ENCODE results near the gene MIA2.
"Not testable (repeated sequence)": the region's sequence is repeated elsewhere in the genome, so short reads cannot be mapped to it uniquely, and the experiment has no call there.

MIA2 gene

DNA sequence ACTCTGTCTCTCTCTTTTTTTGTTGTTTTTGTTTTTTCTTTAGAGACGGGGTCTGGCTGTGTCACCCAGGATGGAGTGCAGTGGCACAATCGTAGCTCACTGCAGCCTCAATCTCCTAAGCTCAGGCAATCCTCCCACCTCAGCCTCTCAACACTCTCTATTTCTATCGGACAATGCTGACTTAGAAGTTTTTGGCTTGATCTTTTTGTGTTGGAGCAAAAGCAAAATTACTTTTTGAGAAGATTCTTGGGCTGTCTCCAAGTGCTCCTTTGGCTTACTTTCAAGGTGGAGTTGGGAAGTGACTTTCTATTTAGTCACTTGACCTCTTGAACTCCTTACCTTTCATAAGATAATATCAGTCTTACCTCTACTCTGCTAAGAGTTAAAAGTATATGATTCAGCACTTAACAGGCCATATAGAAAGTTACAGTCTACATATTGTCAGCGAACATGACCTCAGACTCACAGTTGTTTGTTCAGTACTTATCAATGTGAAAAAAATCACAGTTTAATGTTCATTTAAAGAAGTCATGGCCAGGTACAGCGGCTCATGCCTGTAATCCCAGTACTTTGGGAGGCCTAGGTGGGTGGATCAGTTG, 15.4 kb upstream of the MIA2 start:
- TF ChIP-seq, protein P1, sequence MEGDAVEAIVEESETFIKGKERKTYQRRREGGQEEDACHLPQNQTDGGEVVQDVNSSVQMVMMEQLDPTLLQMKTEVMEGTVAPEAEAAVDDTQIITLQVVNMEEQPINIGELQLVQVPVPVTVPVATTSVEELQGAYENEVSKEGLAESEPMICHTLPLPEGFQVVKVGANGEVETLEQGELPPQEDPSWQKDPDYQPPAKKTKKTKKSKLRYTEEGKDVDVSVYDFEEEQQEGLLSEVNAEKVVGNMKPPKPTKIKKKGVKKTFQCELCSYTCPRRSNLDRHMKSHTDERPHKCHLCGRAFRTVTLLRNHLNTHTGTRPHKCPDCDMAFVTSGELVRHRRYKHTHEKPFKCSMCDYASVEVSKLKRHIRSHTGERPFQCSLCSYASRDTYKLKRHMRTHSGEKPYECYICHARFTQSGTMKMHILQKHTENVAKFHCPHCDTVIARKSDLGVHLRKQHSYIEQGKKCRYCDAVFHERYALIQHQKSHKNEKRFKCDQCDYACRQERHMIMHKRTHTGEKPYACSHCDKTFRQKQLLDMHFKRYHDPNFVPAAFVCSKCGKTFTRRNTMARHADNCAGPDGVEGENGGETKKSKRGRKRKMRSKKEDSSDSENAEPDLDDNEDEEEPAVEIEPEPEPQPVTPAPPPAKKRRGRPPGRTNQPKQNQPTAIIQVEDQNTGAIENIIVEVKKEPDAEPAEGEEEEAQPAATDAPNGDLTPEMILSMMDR (IDR thresholded peaks at IDR 0.05; ENCODE audit: insufficient read depth, low read length) = no peak
- TF ChIP-seq SPI1 (IDR thresholded peaks at IDR 0.05; ENCODE audit: borderline replicate concordance, low read depth) (no peak), POLR2AphosphoS5 (IDR thresholded peaks at IDR 0.05; ENCODE audit: low read depth) (no peak), GABPA (IDR thresholded peaks at IDR 0.05; ENCODE audit: low read depth) (no peak)
- TF ChIP-seq, protein P2, sequence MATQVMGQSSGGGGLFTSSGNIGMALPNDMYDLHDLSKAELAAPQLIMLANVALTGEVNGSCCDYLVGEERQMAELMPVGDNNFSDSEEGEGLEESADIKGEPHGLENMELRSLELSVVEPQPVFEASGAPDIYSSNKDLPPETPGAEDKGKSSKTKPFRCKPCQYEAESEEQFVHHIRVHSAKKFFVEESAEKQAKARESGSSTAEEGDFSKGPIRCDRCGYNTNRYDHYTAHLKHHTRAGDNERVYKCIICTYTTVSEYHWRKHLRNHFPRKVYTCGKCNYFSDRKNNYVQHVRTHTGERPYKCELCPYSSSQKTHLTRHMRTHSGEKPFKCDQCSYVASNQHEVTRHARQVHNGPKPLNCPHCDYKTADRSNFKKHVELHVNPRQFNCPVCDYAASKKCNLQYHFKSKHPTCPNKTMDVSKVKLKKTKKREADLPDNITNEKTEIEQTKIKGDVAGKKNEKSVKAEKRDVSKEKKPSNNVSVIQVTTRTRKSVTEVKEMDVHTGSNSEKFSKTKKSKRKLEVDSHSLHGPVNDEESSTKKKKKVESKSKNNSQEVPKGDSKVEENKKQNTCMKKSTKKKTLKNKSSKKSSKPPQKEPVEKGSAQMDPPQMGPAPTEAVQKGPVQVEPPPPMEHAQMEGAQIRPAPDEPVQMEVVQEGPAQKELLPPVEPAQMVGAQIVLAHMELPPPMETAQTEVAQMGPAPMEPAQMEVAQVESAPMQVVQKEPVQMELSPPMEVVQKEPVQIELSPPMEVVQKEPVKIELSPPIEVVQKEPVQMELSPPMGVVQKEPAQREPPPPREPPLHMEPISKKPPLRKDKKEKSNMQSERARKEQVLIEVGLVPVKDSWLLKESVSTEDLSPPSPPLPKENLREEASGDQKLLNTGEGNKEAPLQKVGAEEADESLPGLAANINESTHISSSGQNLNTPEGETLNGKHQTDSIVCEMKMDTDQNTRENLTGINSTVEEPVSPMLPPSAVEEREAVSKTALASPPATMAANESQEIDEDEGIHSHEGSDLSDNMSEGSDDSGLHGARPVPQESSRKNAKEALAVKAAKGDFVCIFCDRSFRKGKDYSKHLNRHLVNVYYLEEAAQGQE (IDR thresholded peaks at IDR 0.05; ENCODE audit: insufficient replicate concordance, low read depth) = no peak
- Histone ChIP-seq H3K27me3 (ENCODE audit: insufficient read depth, poor library complexity, severe bottlenecking) (no peaks in the 10 kb centered on the region), H3K27ac (replicated peaks) (no peak overlapping the region), H3K4me3 (replicated peaks; ENCODE audit: insufficient read depth, low read length) (no peak overlapping the region)
- DNase-seq (ENCODE audit: low read depth in 1 of 2, low spot score in 1 of 2) = no peak

DNA sequence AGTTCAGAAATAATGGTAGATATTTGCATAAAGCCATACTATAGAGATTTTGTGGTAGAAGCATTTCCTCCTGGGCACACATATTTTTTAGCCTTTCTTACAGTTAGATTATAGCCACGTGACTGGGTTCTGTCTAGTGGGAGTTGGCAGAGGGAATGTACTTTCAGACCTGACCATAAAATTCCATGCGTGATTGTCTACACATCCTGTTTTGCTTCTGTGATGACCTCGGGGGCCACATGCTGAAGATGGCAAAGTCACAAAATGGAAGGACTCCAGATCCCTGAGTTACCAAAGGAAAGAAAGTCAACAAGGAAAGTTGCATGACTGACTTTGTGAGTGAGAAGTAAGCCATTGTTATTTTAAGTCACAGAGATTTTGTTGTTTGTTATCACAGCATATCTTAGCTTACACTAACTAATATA, 14.6 kb upstream of the MIA2 start:
- Histone ChIP-seq H3K27me3 (ENCODE audit: insufficient read depth, poor library complexity, severe bottlenecking) (no peaks in the 10 kb centered on the region), H3K27ac (replicated peaks) (no peak overlapping the region), H3K4me3 (replicated peaks; ENCODE audit: insufficient read depth, low read length) (no peak overlapping the region)
- no peak for DNase-seq (ENCODE audit: low read depth in 1 of 2, low spot score in 1 of 2)
- TF ChIP-seq, protein P2 (IDR thresholded peaks at IDR 0.05; ENCODE audit: insufficient replicate concordance, low read depth) = no peak
- no peak for TF ChIP-seq GABPA (IDR thresholded peaks at IDR 0.05; ENCODE audit: low read depth)
- TF ChIP-seq, protein P1 (IDR thresholded peaks at IDR 0.05; ENCODE audit: insufficient read depth, low read length) = no peak
- TF ChIP-seq POLR2AphosphoS5 (IDR thresholded peaks at IDR 0.05; ENCODE audit: low read depth) = no peak
- no peak for TF ChIP-seq SPI1 (IDR thresholded peaks at IDR 0.05; ENCODE audit: borderline replicate concordance, low read depth)

DNA sequence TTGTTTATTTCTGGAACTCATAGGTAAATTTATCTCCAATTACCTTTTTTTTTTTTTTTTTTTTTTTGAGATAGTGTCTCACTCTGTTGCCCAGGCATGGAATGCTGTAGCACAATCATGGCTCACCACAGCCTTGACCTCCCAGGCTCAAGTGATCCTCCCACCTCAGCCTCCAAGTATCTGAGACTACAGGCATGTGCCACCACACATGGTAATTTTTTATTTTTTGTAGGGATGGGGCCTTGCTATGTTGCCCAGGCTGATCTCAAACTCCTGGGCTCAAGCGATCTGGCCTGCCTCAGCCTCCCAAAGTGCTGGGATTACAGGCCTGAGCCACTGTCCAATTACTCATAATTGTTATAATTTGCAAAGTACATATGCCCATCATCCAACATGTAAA, 13.2 kb upstream of the MIA2 start:
- H3K27me3 ChIP-seq (ENCODE audit: insufficient read depth, poor library complexity, severe bottlenecking); H3K27ac ChIP-seq (replicated peaks); DNase-seq (ENCODE audit: low read depth in 1 of 2, low spot score in 1 of 2); H3K4me3 ChIP-seq (replicated peaks; ENCODE audit: insufficient read depth, low read length): not testable (repeated sequence)

DNA sequence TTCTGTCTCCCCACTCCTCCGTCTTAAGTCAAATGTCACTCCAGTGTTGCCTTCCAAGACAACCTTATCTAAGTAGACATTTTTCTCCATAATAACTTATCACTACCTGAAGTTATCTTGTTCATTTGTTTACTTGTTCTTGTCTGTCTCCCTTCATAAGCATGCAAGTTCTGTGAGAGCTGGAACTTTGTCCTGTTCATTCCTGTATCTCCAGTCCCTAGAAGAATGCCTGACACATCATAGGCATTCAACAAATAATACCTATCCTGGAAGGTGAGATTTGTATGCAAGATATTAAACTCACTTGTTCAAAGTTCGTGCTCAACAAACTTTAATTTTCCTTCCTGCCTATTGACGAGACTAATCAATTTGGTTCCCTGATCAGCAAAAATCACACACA, 5.7 kb upstream of the MIA2 start:
- no peak for DNase-seq (ENCODE audit: low read depth in 1 of 2, low spot score in 1 of 2)
- Histone ChIP-seq H3K27ac (replicated peaks) (no peak overlapping the region), H3K27me3 (ENCODE audit: insufficient read depth, poor library complexity, severe bottlenecking) (no peaks in the 10 kb centered on the region), H3K4me3 (replicated peaks; ENCODE audit: insufficient read depth, low read length) (no peak overlapping the region)
- TF ChIP-seq, protein P1 (IDR thresholded peaks at IDR 0.05; ENCODE audit: insufficient read depth, low read length) = no peak
